Right atrium auricular region (tissue), 2 donors: ENCODE measurements around the gene SLC8A1. TPM values are rescaled to one million over a fixed set of nuclear protein-coding genes. Genes with fewer than 3 reads are reported as not detected.
A peak's percentile ranks its signal among the peaks of the same experiment; 100 is the strongest.

ENCODE experiments used
- DNase-seq: peaks from one replicate; pipeline ENCODE4 v3.0.0-alpha.2; 2019; ENCODE audit warnings: low spot score
- H3K27ac ChIP-seq, 2 donors: fragments of 200-600 bp; sonication (generic); 1 replicate in 1 of 2; 2 replicates in 1 of 2; pipeline ENCODE4 v1.5.1; 2016 to 2019
- H3K27me3 ChIP-seq, 2 donors: fragments of 200-600 bp; sonication (generic); one replicate each; pipeline versions ENCODE4 v1.5.1 to v1.6.0; 2017 to 2019
- H3K36me3 ChIP-seq: fragments of 200-600 bp; sonication (generic); one replicate; pipeline ENCODE4 v1.5.1; 2016
- H3K4me1 ChIP-seq, 2 donors: fragments of 200-600 bp; sonication (generic); one replicate each; pipeline versions ENCODE4 v1.5.1 to v1.6.0; 2017 to 2019
- H3K4me3 ChIP-seq, 2 donors: fragments of 200-600 bp; sonication (generic); 1 replicate in 1 of 2; 2 replicates in 1 of 2; pipeline ENCODE4 v1.5.1; 2017 to 2019; ENCODE audit warnings: mild to moderate bottlenecking in 1 of 2, moderate library complexity in 1 of 2
- H3K9me3 ChIP-seq, 2 donors: fragments of 200-600 bp; sonication (generic); one replicate each; pipeline ENCODE4 v1.5.1; 2019
- CTCF ChIP-seq, 2 donors: fragments of 200-600 bp; sonication (generic); IDR thresholded peaks; one replicate each; pipeline ENCODE4 v1.5.1; 2019; ENCODE audit warnings: antibody characterized with exemption in 2 of 2
- total RNA-seq, 2 donors: library from RNA; depleted of rRNA; stranded (reverse); fragments of >200 nt; gene quantifications; one replicate each; pipeline ENCODE4 v1.1.0, GENCODE V29; 2016

The SLC8A1 gene
- total RNA-seq = 100 to 1,000 TPM; 493 to 738 TPM

- H3K4me1 ChIP-seq = peaks cover 0 to 42% of the 10 kb centered on the region in 2 donors
- no peaks in the 10 kb centered on the region for H3K9me3 ChIP-seq
- H3K36me3 ChIP-seq = no peaks in the 10 kb centered on the region
- peak within 1 kb of the TSS; percentile 38 to 59 for H3K4me3 ChIP-seq
- peak within 1 kb of the TSS; percentile 65 to 76 for H3K27ac ChIP-seq
- no peaks in the 10 kb centered on the region for H3K27me3 ChIP-seq
- no peak for DNase-seq
- TF ChIP-seq CTCF (IDR thresholded peaks at IDR 0.05) = no peak
Observed at GRCh38 chr2:40451918-40452605, at the start of gene SLC8A1. Gene SLC8A1, minus strand, starts transcription at chr2:40452090.

DNA sequence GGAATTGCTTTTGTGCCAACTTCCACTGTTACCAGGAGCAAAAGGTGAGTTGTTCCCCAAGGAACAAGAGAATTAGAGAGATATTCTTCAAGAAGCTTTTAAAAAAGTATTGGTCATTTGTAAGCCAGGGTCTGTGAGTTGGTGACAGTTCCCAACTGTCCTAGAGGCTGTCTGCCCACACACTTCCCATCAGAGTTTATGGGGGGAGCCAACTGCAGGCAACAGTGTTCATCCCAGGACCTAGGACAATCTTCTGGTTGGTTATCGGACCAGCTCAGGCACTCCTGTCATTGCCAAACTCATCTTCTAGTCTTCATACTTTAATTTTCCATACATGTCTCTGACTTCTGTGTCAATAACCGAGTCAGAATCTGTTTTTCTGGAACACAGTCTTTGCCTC, 47.5 kb upstream of the SLC8A1 start:
- no peak overlapping the region for H3K4me3 ChIP-seq
- H3K4me1 ChIP-seq = peaks cover 0 to 16% of the 10 kb centered on the region in 2 donors
- H3K9me3 ChIP-seq = no peaks in the 10 kb centered on the region
- no peak for TF ChIP-seq CTCF (IDR thresholded peaks at IDR 0.05)
- H3K36me3 ChIP-seq = no peaks in the 10 kb centered on the region
- no peaks in the 10 kb centered on the region for H3K27me3 ChIP-seq
- DNase-seq = no peak
- no peak overlapping the region for H3K27ac ChIP-seq

- Histone ChIP-seq H3K27ac (no peak overlapping the region), H3K4me1 (peaks cover 0 to 16% of the 10 kb centered on the region in 2 donors)
Observed at GRCh38 chr2:40497251-40497859, 45.5 kb upstream of the SLC8A1 start.

GRCh38 chr2:40489678-40489960, 37.7 kb upstream of the SLC8A1 start:
- peaks cover 0 to 28% of the 10 kb centered on the region in 2 donors for H3K4me1 ChIP-seq
- TF ChIP-seq CTCF (IDR thresholded peaks at IDR 0.05) = no peak

More at GRCh38 chr2:40497251-40497859, 45.5 kb upstream of the SLC8A1 start:
- H3K4me3 ChIP-seq = no peak overlapping the region
- no peaks in the 10 kb centered on the region for H3K27me3 ChIP-seq
- no peak for DNase-seq
- peak in 1 of 2 donors; percentile 17 for TF ChIP-seq CTCF (IDR thresholded peaks at IDR 0.05)
- no peaks in the 10 kb centered on the region for H3K36me3 ChIP-seq
- H3K9me3 ChIP-seq = no peaks in the 10 kb centered on the region

DNA sequence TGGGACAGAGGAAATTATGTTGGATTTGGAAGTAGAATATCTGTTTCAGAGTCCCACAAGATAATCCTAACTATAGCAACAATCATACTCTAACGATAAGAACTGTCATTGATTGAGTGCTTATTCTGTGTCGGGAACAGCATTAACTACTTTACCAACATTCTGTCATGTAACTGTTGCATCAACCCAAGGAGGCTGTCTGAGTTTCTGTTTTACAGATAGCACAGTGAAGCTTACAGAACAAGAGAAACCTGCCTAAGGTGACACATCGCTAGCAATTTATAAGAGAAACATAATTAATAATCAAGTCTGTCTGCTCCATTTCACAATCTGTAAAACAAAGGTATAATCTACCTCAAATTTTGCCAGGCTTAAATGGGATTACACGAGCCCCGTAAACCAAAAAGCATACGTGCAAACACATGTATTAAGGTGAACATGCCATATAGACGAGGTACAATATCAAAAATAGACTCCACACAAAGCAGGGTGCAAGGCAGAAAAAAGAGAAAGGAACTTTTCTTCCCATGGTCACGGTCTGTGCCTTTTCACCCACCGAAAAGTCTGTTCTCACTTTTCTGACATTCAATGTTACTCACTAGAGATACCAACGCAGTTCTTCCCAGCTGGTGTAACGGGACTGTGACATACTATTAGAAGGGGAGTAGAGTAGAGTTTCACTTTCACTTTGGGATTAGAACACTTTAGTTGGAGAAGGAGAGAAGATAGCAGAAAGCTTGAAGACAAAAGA, 37.2 kb upstream of the SLC8A1 start:
- Histone ChIP-seq H3K27ac (peak overlapping the region; percentile 73 to 78), H3K27me3 (no peaks in the 10 kb centered on the region), H3K4me1 (peaks cover 0 to 28% of the 10 kb centered on the region in 2 donors), H3K9me3 (no peaks in the 10 kb centered on the region), H3K4me3 (peak overlapping the region; percentile 37 to 42), H3K36me3 (no peaks in the 10 kb centered on the region)
- no peak for TF ChIP-seq CTCF (IDR thresholded peaks at IDR 0.05)
- DNase-seq = no peak

More at GRCh38 chr2:40489678-40489960, 37.7 kb upstream of the SLC8A1 start:
- H3K36me3 ChIP-seq = no peaks in the 10 kb centered on the region
- no peaks in the 10 kb centered on the region for H3K9me3 ChIP-seq
- peak overlapping the region; percentile 37 to 42 for H3K4me3 ChIP-seq
- no peaks in the 10 kb centered on the region for H3K27me3 ChIP-seq
- no peak for DNase-seq
- peak overlapping the region; percentile 73 to 78 for H3K27ac ChIP-seq
